ENCODE results near the gene KCNJ10.

Gene KCNJ10

DNA sequence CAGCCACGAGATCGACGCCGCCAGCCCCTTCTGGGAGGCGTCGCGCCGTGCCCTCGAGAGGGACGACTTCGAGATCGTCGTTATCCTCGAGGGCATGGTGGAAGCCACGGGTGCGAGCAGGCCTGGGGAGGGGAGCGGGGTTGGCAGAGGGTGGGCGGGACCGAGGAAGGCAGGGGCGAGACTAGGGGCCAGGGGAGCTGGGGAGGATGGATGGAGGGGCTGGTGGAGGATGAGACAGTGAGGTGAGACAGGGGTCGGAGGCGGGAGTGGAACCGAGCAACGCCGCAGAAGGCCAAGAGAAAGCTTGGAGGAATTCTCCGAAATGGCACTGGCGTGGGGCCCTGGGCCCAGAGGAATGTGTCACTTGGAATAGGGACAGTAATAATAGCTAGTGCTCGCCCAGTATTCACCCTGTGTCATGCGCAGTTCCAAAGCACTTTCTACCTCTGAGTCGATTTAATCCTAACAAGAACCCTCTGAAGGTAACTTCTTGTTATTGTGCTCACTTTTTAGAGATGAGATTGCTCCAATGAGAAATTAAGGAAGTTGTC is 14.9 kb upstream of the KCNJ10 start:
- DNase-seq (ENCODE audit: low spot score) (no peak), FAIRE-seq (no peak)

- no peak for DNase-seq (ENCODE audit: low spot score)
- no peak for FAIRE-seq
Measured at GRCh38 chr1:160083968-160084770, 14.2 kb upstream of the KCNJ10 start.

DNA sequence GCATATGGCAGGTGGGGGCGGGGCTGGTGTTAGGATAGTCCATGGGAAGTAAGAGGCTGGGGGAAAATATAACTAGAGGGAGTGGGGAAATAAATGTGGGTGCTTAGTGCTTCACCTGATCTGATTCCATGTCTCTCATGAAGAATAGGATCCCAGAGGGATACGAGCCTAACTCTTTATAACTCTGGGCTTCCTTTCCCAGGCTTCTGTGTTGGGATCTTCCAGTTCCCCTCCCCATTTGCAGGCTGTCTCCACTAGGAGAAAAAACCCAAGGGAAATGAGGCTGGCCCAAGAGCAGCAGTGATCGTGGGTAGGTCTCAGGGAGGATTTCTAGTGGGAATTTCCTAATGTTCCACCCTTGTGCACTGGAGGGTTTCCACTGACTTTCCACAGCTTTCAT is 13.0 kb upstream of the KCNJ10 start:
- FAIRE-seq (no peak), DNase-seq (ENCODE audit: low spot score) (no peak)

GRCh38 chr1:160082487-160082886 is 12.5 kb upstream of the KCNJ10 start:
- FAIRE-seq (no peak), DNase-seq (ENCODE audit: low spot score) (no peak)

GRCh38 chr1:160081261-160081936 is 11.4 kb upstream of the KCNJ10 start, which contains the start of gene KCNJ9:
Gene KCNJ9 (plus strand): TSS chr1:160081538. CDS start chr1:160084031, 2,493 bp downstream.
- DNase-seq (ENCODE audit: low spot score) = no peak
- FAIRE-seq = no peak

DNA sequence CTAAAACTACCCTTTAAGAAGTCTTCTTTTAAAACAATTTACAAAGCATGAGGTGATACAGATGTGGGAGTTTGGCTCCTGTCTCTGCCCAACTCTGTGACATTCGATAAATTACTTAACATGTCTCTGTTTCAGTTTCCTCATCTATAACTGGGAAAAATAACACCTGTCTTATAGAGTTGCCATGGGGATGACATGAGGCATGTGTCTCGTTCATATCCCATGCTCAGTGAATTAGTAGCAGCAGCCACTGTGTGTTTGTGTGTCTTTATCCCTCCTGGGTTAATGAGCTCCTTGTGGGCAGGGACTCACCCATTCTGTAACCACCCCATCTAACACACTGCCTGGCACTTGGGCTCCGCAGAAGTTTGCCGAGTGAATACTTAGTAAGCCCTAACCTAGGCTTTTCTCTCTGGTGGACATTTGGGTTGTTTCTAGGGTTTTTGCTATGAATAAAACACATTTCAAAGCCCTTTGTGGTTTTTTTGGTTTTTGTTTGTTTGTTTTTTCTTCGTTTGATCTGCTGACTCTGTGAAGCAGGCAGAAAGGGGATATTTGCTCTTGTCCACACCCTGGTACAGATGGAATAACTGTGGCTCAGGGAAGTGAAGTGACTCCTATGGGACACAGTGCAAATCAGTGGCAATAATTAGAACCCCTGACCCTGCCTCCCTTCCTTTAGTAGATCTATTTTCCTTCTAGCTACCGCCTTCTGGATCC is 10.6 kb upstream of the KCNJ10 start:
- DNase-seq (ENCODE audit: low spot score) = no peak
- FAIRE-seq = no peak

DNA sequence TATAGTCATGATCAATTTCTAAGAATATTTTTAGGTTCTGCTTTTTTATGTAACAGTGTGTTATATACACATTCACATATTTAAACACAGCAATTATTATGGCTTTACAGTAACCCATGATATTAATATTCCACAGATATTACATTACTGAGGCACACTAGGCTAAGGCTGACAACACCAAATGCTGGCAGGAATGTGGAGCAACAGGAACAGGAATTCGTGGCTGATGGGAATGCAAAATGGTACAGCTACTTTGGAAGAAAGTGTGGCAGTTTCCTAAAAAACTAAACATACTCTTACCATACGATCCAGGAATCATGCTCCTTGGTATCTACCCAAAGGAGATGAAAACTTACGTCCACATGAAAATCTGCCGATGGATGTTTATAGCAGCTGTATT is 9.5 kb upstream of the KCNJ10 start:
- no peak for FAIRE-seq
- DNase-seq (ENCODE audit: low spot score) = no peak

DNA sequence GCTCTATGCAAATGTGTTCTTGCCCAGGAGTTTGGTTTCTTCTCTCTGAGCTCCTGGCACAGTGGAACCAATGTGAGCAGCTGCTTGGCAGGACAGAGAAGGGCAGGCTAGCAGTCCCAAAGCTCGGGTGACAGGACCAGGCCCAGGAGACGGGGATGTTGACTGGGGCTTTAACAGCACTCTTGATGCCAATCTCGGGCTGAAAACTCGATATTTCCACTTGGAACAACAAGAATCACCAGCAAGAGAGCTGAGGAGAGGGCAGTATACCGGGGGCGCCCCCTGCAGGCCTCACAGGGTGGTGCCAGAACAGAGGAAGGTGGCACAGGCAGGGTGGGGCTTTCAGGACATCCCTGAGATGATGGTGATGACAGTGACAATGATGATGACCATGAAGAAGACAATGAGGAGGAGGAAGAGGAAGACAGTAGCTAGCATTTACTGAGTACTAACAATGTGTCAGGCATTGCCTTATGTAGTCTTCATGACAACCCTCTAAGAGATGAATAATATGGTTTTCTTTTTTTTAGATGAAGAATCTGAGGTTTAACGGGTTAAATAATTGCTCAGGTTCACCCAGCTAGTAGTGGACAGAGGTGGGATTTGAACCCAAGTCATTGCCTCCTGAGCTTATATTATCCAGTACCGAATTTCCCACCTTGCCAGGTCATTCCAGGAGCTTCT is 8.7 kb upstream of the KCNJ10 start:
- DNase-seq (ENCODE audit: low spot score) = peak; percentile 10
- no peak for FAIRE-seq

GRCh38 chr1:160077486-160077885 is 7.5 kb upstream of the KCNJ10 start:
- no peak for FAIRE-seq

GRCh38 chr1:160076295-160076694 is 6.3 kb upstream of the KCNJ10 start:
- FAIRE-seq = peak; percentile 61
- peak; percentile 55 for DNase-seq (ENCODE audit: low spot score)

More at GRCh38 chr1:160077486-160077885, 7.5 kb upstream of the KCNJ10 start:
- no peak for DNase-seq (ENCODE audit: low spot score)

GRCh38 chr1:160075836-160076235 is 5.9 kb upstream of the KCNJ10 start:
- FAIRE-seq = no peak

DNA sequence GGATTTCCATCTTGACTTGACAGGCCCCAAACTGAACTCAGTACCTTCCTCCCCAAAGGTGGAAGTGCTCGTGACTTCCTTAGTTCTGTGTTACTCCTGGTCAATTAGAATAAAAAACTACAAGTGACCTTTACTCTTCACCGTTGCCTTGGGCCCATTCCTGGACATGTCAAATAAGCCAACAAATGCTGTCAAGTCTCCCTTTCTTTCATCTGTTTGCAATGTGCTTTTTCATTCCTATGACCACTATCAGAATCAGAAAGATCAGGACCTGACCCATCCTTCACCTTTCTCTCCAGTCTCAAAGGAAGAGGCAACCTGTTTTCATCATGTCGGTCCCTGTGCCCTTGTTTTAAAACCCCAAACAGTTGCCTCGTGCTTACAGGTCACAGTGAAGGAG is 4.9 kb upstream of the KCNJ10 start:
- FAIRE-seq = no peak
- no peak for DNase-seq (ENCODE audit: low spot score)

More at GRCh38 chr1:160075836-160076235, 5.9 kb upstream of the KCNJ10 start:
- no peak for DNase-seq (ENCODE audit: low spot score)

DNA sequence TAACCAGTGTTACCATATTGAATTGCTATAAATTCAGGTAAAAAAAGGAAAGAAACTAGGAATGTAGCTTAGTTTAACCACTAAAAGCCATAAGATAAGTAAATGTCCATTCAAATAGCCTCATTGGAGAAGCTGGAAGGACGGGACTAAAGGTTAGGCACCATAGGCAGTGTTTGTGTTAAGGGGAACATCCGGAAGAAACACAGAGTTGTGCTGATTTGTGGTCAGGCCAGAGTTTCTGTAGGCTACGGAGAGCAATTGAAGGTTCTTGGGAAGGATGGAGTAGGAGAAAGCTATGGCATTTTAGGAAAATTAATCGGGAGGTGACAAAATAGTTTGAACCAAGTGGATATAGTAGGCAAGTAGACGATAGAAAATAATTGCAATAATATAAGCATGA is 1.3 kb upstream of the KCNJ10 start:
- FAIRE-seq = no peak

DNA sequence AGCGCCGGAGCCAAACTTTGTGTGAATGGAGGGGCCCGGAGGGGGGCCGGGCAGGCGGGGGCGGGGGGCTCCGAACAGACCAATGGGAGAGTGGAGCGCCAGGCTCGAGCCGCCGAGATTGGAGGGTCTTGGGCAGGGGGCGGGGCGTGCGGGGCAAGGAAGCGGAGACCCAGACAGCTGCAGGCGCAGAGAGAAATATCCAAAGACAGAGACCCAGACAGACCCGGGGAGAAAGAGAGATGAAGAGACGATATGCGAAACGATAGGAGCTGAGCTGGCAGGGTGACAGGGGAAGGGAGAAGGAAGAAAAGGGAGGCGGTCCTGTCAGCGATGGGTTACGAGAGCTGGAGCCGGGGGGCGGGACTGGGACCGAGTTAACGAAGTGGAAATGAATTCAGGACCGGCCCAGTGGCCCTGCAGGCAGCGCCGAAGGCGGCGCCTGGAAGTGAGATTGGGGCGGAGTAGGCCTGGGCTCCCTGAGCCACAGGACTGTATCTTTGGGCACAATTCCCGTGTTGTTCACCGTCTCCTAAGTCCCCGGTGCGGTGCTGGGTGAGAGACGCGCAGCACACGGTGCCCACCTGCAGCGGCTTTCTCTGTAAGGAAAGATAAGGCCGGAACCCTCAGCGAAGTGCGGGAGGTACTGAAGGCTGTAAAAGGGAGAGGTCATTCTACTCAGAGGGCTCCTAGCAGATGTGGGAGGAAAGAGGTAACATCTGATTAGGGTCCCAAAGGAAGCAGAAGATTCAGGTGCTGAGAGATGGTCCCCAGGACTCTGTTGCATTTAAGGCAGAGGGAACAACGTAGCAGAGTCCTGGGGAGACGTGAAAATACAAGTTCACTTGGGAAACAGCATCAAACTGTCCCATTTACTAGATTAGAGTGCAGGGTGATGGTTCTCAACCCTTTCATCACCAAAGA is 543 bp upstream of the KCNJ10 start:
- DNase-seq (ENCODE audit: low spot score) = no peak
- FAIRE-seq = no peak

More for the DNA sequence above, 1.3 kb upstream of the KCNJ10 start:
- no peak for DNase-seq (ENCODE audit: low spot score)

GRCh38 chr1:160068225-160068624 is 1.7 kb downstream of the KCNJ10 start:
- no peak for DNase-seq (ENCODE audit: low spot score)
- FAIRE-seq = no peak

DNA sequence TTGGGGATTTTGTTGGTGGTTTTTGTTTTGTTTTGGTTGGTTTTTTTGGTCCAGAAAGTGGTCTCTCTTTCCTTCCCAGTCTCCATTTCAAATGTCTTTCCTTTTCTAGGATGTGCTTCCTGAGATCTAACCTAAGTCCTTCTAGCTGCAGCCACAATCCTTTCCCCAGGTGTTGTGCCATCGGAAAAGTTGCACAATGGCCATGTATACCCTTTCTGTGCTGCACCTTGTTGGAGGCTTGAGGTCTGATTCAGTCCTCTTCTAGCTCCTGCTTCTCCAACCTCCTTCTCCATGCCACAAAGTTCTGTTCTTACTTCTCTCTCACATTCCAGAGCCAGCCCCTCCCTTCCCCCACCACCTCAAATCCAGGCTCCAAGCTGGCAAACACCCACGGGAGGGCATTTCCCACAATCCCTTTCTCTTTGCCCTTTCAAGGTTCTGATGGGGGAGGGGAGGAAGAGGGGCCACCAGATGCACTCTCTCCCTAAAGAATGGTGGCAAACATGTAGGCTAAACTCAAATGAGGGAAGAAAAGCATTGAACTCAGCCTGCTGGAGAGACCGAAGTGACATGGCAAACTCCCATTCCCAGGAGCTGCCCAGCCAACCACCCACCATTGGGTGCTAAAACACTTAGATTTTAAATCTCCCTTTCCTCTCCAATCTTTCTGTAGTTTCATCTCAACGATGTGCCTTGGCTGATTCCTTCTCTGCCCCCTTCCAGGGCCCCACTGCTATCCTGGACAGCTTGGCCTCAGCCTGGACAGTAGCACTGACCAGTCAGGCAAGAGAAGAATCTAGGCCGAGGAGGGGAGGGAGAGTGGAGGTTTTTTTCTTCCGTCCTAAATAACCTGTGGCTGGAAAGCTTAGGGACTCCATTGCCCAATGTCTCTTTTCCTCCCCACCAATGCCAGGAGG is 2.9 kb downstream of the KCNJ10 start:
- DNase-seq (ENCODE audit: low spot score) (no peak), FAIRE-seq (no peak)

DNA sequence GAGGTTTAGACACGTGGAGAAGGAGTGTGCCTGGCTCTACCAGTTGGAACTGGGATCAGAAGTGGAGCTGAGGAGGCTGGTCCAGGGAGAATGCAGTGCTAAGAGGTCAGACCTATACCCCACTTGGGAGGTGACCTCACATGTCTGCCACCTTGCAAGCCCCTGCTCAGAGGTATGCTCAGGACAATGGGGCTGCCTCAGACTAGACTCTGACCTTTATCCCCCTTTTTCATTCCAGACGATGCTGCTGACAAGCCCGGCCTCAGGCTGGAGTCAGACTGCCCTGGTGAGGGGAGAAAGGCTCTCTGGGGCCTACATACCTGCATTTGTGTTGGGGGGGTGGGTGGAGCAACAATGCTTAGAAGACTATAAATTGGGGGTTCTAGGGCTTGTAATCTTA is 5.2 kb downstream of the KCNJ10 start:
- DNase-seq (ENCODE audit: low spot score) (no peak), FAIRE-seq (no peak)

DNA sequence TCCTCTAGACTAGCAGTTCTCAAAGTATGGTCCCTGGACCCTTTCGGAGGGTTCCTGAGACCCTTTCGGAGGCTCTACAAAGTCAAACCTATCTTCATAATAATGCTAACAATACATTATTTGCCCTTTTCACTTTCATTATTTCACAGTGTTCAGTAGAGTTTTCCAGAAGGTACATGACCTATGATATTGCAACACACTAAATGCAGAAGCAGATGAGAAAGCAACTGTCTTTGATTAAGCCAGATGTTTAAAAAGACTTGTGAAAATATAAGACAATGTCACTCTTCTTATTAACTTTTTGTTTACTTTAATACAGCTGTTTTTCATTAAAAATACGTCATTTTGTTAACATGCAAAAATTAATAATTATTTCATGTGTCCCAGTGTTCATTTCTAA is 5.8 kb downstream of the KCNJ10 start:
- DNase-seq (ENCODE audit: low spot score) (no peak), FAIRE-seq (no peak)

- FAIRE-seq (no peak), DNase-seq (ENCODE audit: low spot score) (no peak)
Measured at GRCh38 chr1:160063176-160063575, 6.8 kb downstream of the KCNJ10 start.

Data from RCC 7860 (cell line).